ENCODE results near the gene PPP2R1A.
"Not testable (repeated sequence)": the region's sequence is repeated elsewhere in the genome, so short reads cannot be mapped to it uniquely, and the experiment has no call there.

The PPP2R1A gene

DNA sequence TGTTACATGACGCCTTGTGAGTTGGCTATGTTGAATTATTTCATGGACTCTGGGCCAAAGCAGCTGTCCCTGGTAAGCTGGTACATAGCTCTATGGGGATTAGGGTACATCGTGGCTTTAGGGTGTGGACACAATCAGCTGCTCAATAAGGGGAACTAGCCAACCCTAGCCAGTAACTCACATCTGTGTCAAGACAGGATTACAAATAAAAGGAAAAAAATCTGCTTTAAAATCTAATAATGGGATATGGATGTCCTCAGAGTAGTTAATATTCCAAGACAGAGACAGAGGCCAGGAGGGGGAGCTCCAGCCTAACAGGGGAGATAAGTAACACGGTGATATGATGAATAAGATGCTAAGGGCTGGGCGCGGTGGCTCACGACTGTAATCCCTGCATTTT, 58.4 kb downstream of the PPP2R1A start:
- Mint-ChIP-seq H3K36me3 (ENCODE audit: low read depth) (no peaks in the 10 kb centered on the region), H3K27me3 (no peaks in the 10 kb centered on the region), H3K9me3 (no peaks in the 10 kb centered on the region), H3K4me1 (no peaks in the 10 kb centered on the region), H3K4me3 (no peak overlapping the region), H3K27ac (no peak overlapping the region)
- ATAC-seq (peak; percentile 63), DNase-seq (peak; percentile 64)

DNA sequence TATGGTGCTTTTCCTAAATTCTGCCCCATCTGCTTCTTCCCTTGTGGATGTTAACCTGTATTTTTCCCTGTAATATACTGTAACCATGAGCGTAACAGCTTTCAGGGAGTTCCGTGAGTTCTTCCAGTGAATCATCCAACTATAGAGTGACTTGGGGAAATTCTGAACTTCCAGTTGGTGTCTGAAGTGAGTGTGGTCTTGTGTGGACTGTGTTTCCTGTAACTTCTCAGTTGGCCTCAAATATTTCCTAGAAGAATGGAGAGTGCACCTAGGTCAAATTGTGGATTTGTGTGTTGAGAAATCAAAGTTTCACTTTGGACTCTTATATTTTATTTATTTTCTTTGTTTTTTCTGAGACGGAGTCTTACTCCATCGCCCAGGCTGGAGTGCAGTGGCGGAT, 68.6 kb downstream of the PPP2R1A start:
- H3K27ac Mint-ChIP-seq: no peak overlapping the region
- no peaks in the 10 kb centered on the region for H3K36me3 Mint-ChIP-seq (ENCODE audit: low read depth)
- H3K4me1 Mint-ChIP-seq: no peaks in the 10 kb centered on the region
- DNase-seq: no peak
- no peak overlapping the region for H3K4me3 Mint-ChIP-seq
- ATAC-seq: no peak
- peaks cover 14% of the 10 kb centered on the region for H3K9me3 Mint-ChIP-seq
- H3K27me3 Mint-ChIP-seq: peaks cover 2% of the 10 kb centered on the region

DNA sequence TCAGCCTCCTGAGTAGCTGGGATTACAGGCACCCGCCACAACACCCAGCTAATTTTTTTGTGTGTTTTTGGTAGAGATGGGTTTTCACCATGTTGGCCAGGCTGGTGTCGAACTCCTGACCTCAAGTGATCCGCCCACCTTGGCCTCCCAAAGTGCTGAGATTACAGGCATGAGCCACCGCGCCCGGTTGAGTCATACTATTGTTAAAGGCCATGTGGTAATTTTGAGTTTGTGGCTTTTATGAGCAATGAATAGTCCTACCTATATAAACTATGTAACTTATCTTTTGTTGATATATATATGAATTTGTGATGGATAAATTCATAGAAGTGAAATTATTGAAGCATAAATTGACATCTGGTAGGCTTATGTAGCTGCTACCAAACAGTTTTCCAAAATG, 75.7 kb downstream of the PPP2R1A start:
- not testable (repeated sequence) for H3K27ac Mint-ChIP-seq, H3K4me3 Mint-ChIP-seq, H3K4me1 Mint-ChIP-seq, H3K27me3 Mint-ChIP-seq, ATAC-seq
- peak; percentile 18 for DNase-seq
- Mint-ChIP-seq H3K36me3 (ENCODE audit: low read depth) (peaks cover 11% of the 10 kb centered on the region), H3K9me3 (peaks cover 20% of the 10 kb centered on the region)

DNA sequence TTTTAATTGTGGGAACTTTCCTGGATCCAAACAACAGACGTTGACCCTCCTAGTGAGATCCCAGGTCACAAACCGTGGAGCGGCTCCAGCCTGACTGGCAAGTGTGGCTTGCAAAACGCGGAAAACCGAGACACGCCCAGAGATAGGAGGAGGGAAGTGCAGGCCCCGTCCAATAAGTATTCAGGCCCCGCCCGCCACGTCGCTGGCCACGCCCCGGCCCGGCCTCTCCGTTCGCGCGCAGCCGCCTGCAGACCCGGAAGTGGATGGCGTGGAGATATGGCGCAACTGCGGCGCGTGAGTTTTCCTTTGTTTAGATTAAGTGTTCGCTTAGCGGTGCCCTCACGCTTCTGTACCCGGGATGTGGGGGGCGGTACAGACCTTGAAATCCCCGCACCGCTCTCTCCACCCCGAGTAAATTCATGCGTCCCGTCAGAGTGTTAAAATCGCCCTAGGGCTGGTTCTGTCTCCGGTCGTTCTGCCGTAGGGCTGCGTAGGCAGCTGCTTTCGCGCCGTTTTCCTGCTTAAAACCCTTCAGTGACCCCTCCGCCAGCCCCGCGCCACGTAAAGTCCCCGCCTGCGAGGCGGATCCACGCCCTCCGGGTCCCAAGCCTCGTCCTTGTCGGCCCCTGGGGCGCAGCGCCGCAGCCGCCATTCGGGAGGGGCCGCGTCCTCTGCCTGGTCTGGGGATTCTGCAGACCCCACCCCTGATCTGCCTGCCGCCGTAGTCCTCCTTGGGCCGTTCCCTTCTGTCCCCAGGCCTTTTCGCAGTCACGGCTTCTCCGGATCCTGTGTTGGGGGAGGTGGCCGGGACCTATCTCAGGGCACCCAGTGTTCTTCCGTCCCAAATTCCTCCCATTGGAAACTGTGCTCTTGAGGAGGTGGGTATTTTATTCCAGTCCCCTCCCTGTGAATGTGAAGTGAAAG, 79.7 kb downstream of the PPP2R1A start, which contains the start of gene ZNF766:
Gene ZNF766, plus strand, starts transcription at position 250 of the 924 bp plus-strand sequence. Its CDS starts 27 bp downstream, at position 277.
- peak within 1 kb of the TSS; percentile 94 for H3K27ac Mint-ChIP-seq
- no peaks in the 10 kb centered on the region for H3K27me3 Mint-ChIP-seq
- DNase-seq (peak; percentile 98), ATAC-seq (peak; percentile 98)
- H3K9me3 Mint-ChIP-seq: peaks cover 38% of the 10 kb centered on the region
- H3K4me3 Mint-ChIP-seq: peak within 1 kb of the TSS; percentile 99
- H3K4me1 Mint-ChIP-seq: peaks cover 40% of the 10 kb centered on the region
- H3K36me3 Mint-ChIP-seq (ENCODE audit: low read depth): peaks cover 47% of the 10 kb centered on the region

DNA sequence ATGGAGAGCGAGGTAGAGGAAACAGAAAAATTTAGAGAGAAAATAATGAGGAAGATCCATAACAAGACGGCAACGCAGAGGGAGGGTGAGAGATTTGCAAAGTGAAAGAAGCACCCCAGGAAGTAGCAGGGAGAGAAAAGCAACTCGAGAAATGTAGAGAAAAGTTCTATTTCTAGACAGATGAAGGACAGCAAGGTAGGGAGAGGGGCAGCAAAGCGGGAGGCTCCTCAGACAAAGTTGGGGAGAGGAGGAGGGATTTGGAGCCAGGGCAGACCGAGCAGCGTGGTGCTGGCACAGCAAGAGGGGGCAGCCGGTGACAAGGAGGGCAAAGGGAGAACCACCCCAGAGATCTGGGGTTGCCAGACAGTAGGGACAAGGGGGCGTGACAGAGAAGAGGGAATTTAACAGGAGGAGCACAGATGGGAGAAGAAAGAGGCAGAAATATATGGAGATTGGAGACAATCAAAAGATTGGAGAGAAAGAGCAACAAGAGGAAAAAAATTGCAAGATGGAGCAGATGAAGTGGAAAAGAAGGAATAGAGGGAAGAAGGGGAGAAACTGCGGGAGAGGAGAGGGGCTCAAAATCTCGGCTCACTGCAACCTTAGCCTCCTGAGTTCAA, 80.5 kb downstream of the PPP2R1A start:
- peak overlapping the region; percentile 94 for H3K27ac Mint-ChIP-seq
- ATAC-seq (no peak), DNase-seq (peak; percentile 10)
- H3K4me3 Mint-ChIP-seq: peak overlapping the region; percentile 99
- peaks cover 45% of the 10 kb centered on the region for H3K4me1 Mint-ChIP-seq
- H3K36me3 Mint-ChIP-seq (ENCODE audit: low read depth): peaks cover 55% of the 10 kb centered on the region
- H3K9me3 Mint-ChIP-seq: peaks cover 40% of the 10 kb centered on the region
- no peaks in the 10 kb centered on the region for H3K27me3 Mint-ChIP-seq

DNA sequence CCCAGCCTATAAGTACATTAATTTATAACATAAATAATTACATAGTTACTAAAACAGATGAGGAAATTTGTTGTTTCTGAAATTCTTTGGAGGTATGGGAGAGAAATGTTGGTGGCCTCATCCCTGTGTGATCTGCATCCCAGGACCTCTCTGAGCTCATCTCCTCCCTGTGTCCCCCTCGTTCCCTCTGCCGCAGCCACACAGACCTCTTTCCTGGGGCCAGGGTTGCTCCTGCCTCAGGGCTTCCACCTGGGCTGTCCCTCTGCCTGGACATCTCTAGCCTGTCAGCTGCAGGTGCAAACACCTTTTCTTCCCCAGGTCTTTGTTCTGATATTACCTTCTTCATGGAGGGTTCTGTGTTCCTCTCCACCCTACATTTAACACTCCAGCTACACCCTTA, 83.4 kb downstream of the PPP2R1A start:
- no peak overlapping the region for H3K27ac Mint-ChIP-seq
- H3K4me1 Mint-ChIP-seq: peaks cover 65% of the 10 kb centered on the region
- no peaks in the 10 kb centered on the region for H3K27me3 Mint-ChIP-seq

DNA sequence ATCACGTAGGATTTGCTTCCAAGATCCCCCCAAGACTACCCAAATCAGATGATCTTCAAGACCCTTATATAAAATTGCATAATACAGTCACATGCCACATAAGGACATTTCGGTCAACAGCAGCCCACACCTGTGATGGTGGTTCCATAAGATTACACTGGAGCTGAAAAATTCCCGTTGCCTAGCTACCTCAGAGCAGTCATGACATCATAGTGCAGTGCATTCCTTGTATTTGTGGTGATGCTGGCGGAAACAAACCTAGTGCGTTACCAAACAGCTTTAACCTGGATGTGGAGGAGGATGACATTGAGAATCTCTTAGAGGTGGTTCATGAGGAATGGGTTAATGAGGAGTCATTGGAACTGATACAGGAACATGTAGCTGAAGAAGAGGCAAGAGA, 84.3 kb downstream of the PPP2R1A start:
- Mint-ChIP-seq H3K27ac (no peak overlapping the region), H3K4me1 (peaks cover 70% of the 10 kb centered on the region), H3K36me3 (ENCODE audit: low read depth) (peaks cover 87% of the 10 kb centered on the region), H3K4me3 (no peak overlapping the region), H3K9me3 (peaks cover 52% of the 10 kb centered on the region), H3K27me3 (no peaks in the 10 kb centered on the region)
- ATAC-seq (no peak), DNase-seq (no peak)

More for the DNA sequence above, 83.4 kb downstream of the PPP2R1A start:
- ATAC-seq (no peak), DNase-seq (no peak)
- Mint-ChIP-seq H3K4me3 (no peak overlapping the region), H3K9me3 (peaks cover 43% of the 10 kb centered on the region), H3K36me3 (ENCODE audit: low read depth) (peaks cover 78% of the 10 kb centered on the region)

DNA sequence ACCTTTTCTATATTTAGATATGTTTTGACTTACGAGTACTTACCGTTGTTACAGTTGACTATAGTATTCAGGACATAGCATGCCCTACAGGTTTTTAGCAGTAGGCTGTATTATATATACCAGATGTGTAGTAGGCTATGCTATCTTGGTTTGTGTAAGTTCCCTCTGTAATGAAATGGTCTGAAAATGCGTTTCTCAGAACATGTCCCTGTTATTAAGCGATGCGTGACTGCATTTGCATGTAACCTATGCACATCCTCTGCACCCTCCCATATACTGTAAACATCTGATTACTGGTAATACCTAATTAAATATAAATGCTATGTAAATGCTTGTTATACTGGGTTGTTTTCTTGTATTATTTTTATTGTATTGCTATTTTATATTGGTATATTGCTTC, 86.1 kb downstream of the PPP2R1A start:
- Mint-ChIP-seq H3K36me3 (ENCODE audit: low read depth) (peaks cover 87% of the 10 kb centered on the region), H3K27me3 (no peaks in the 10 kb centered on the region), H3K9me3 (peaks cover 48% of the 10 kb centered on the region), H3K4me1 (peaks cover 61% of the 10 kb centered on the region), H3K27ac (no peak overlapping the region), H3K4me3 (no peak overlapping the region)
- DNase-seq (no peak), ATAC-seq (no peak)

DNA sequence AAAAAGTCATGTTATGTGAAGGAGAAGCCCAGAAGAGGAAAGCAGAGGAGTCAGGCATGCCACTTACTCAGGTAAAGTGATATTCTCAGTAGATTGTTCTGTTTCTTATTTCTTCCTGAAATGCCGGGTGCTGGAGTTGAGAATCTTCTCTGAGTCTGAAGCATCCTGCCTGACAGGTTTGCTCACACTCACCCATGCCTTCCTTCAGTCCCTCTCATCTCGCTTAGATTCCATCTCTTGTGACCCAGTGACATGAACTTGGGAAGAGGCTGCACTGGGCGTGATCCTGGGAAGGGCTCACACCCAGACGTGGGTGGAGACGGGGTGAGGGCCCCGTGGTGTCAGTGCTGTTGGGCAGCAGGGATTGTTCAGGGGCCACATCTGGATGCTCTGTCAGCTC, 87.6 kb downstream of the PPP2R1A start:
- H3K4me1 Mint-ChIP-seq: peaks cover 51% of the 10 kb centered on the region
- H3K36me3 Mint-ChIP-seq (ENCODE audit: low read depth): peaks cover 87% of the 10 kb centered on the region
- H3K4me3 Mint-ChIP-seq: no peak overlapping the region
- H3K27me3 Mint-ChIP-seq: no peaks in the 10 kb centered on the region
- ATAC-seq (no peak), DNase-seq (no peak)
- peaks cover 52% of the 10 kb centered on the region for H3K9me3 Mint-ChIP-seq
- no peak overlapping the region for H3K27ac Mint-ChIP-seq
